Skin epidermis (tissue), 12 donors: ENCODE measurements around the gene SHC1.

Experiments used
- H3K27ac ChIP-seq, 21 experiments: fragments of 200-600 bp; sonication (generic) in 11 of 21; one replicate each; pipeline ENCODE4 v1.5.0; 2020; ENCODE audit warnings: mild to moderate bottlenecking in 3 of 21, inconsistent platforms in 2 of 21, moderate library complexity in 2 of 21
- H3K4me3 ChIP-seq, 7 experiments: fragments of 200-600 bp; sonication (generic) in 2 of 7; one replicate each; pipeline ENCODE4 v1.5.0; 2020; ENCODE audit warnings: inconsistent platforms in 2 of 7, mild to moderate bottlenecking in 2 of 7, moderate library complexity in 1 of 7

Gene SHC1

DNA sequence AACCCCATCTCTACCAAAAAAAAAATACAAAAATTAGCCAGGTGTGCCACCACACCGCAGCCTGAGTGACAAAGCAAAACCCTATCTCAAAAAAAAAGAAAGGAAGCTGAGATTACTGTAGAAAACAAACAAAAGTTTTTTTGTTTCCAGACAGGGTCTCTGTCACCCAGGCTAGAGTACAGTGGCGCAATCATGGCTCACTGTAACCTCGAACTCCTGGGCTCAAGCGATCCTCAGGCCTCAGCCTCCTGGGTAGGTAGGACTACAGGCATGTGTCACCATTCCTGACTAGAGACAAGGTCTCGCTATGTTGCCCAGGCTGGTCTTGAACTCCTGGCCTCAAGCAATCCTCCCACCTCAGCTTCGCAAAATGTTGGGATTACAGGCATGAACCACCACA, 6.2 kb downstream of the SHC1 start:
- Histone ChIP-seq H3K4me3 (no peak overlapping the region), H3K27ac (peak overlapping the region in 3 of 21 experiments; percentile 8 to 98 (median 98))

- Histone ChIP-seq H3K27ac (peak overlapping the region in 5 of 21 experiments; percentile 0 to 100 (median 98)), H3K4me3 (no peak overlapping the region)
These were observed 6.9 kb downstream of the SHC1 start for GRCh38 chr1:154963643-154964042.

DNA sequence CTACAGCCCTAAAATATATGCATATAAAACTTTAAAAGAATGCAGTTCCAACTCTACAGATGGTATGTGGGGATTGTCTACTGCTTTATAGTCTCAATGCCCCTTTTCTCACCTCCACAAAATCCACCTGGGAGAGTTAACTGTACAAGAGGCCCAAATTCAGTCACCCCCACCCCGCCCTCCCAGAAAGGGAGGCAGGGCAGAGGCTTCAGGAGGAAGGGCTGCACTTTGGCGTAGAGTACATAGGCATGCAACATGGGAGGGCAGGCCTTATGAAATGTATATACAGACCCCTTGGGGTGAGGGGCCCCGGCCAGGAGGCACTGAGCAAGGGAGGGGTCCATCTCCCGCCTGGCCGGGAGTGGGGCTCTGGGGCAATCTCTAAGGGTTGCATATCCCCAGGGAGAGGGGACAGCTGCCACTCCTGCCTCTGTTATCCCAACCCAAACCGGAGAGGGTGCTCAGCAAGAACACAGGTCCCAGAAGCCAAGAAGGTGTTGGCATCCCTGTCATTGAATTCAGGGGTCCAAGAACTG, 7.7 kb downstream of the SHC1 start:
- Histone ChIP-seq H3K27ac (peak overlapping the region in 17 of 21 experiments; percentile 31 to 100 (median 99)), H3K4me3 (peak overlapping the region in 3 of 7 experiments; percentile 67 to 76 (median 68))

- Histone ChIP-seq H3K27ac (peak overlapping the region; percentile 90 to 100 (median 98)), H3K4me3 (peak overlapping the region; percentile 67 to 88 (median 69))
These were observed 8.3 kb downstream of the SHC1 start for GRCh38 chr1:154962156-154962749.

DNA sequence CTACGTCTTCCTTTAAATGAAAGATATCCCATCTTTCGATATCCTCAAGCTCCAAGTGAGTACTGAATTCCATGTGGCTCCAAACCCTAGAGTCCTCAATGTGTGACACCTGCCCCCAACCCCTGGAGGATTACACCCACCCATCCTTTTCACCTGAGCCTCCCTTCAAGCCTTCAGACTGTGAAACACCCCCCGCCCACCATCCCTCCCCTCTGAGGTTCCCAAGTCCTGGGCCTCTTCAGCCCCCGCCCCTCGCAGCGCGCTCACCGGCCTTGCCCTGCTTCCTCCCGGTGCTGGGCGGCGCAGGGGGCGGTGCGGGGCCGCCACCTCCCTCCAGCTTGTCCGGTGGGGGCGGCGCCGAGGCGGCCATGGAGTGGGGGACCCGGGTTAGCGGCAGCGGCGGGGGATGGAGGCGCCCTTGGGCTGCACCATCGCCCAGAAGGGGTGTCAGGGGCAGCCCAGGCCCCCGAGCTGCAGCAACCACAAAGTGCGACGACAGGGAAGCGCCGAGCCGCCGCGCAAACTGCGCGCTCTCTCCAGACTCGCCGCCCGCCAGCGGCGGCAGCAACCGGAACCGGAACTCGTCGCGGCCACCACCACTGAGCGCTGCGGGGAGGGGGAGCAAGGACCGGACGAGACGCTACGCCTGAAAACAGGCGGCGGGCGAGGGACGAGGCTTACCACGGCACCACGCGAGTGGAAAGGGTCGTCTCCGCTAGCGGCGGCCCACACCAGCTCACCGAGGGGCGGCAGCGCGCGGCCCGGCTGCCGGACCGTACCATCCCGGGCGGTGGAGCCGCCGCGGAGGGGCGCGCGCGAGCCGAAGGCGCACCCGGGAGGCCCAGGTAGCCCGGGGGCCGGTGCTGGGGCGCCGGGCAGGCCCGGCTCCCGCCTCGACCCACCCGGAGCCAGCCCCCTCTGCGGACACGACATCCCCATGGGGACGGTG, 9.1 kb downstream of the SHC1 start, which contains the start of gene PYGO2:
Gene PYGO2 (minus strand): TSS at position 576 of the 949 bp plus-strand sequence. CDS start 206 bp downstream, at position 370.
- peak within 1 kb of the TSS; percentile 90 to 100 (median 98) for H3K27ac ChIP-seq
- peak within 1 kb of the TSS; percentile 67 to 88 (median 69) for H3K4me3 ChIP-seq

GRCh38 chr1:154960446-154961136, 10.0 kb downstream of the SHC1 start:
- Histone ChIP-seq H3K4me3 (peak overlapping the region; percentile 67 to 88 (median 69)), H3K27ac (peak overlapping the region in 18 of 21 experiments; percentile 90 to 100 (median 98))

DNA sequence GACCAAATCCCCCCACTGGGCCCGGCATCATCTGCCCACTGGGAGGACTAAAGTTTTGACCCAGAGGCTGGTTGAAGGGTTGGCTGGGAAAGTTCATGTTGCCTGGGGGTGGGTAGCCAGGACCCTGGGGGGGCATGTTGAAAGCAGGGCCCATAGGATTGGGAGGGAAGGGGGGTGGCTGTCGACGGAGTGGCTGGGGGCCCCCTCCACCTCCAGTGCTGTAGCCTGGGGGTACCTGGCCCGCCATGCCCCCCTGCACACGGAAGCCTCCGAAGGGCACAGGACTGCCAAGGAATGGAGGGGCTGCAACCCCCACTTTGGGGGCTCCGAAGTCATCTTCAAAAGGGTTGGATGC, 11.1 kb downstream of the SHC1 start:
- Histone ChIP-seq H3K27ac (peak overlapping the region in 2 of 21 experiments; percentile 7 to 19), H3K4me3 (no peak overlapping the region)

DNA sequence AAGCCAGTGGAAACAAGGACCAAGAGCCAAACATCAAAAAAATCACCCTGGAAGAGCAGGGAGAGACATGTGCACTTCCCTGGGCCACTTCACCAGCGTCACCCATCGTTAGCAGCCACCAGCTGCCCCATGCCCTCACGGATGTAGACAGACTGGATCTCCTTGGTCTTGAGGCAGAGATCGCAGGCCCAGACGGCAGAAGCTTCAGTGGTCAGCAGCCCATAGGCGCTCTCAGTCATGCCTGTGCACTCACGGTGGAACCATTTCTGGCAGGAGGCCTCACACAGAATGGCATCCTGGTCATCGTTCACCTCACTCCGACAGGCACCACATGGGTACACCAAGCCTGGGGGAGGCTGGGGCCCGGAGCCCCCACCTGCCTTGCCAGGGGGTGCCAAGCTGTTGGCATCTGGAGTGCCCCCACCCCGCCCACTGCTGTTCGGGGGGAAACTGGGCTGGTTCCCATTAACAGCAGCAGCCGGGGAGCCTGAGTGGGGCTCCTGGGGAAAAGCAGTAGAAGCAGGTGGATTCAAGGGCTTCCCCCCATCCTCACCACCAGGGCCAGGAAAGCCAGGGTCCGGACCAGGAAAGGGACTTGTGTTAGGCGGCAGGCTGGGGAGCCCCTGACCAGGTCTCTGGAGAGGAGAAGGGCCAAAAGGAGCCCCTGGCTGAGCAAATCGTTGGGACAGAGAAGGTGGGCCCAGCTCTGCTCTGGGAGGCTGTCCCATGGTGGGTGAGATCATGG, 11.7 kb downstream of the SHC1 start:
- Histone ChIP-seq H3K27ac (peak overlapping the region in 2 of 21 experiments; percentile 7 to 19), H3K4me3 (no peak overlapping the region)

DNA sequence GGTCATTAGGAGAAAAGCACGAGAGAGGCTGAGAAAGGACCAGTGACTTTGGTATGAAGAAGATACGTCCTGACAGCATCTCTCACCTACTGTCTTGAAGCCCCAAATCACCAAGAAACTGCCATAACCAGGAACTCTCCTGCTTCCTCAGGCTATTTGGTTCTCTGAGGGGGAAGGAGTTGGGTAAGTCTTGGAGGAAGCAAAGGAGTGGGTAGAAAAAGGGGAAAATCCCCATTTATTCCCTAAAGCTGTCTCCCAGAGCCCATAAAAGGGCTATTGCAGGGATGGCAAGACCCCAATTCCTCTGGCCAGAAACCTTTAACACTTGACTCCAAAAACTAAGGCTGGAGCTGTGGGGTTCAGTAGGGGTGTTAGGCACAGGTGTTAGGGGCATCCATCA, 12.5 kb downstream of the SHC1 start:
- Histone ChIP-seq H3K4me3 (no peak overlapping the region), H3K27ac (peak overlapping the region in 1 of 21 experiments; percentile 9)

- H3K4me3 ChIP-seq = no peak overlapping the region
These were observed 13.4 kb downstream of the SHC1 start for GRCh38 chr1:154957091-154957657.

GRCh38 chr1:154956544-154956941, 14.0 kb downstream of the SHC1 start:
- H3K27ac ChIP-seq = peak overlapping the region in 20 of 21 experiments; percentile 15 to 94 (median 79)
- peak overlapping the region; percentile 40 to 51 (median 46) for H3K4me3 ChIP-seq

More at GRCh38 chr1:154957091-154957657, 13.4 kb downstream of the SHC1 start:
- H3K27ac ChIP-seq = peak overlapping the region in 12 of 21 experiments; percentile 27 to 94 (median 83)

DNA sequence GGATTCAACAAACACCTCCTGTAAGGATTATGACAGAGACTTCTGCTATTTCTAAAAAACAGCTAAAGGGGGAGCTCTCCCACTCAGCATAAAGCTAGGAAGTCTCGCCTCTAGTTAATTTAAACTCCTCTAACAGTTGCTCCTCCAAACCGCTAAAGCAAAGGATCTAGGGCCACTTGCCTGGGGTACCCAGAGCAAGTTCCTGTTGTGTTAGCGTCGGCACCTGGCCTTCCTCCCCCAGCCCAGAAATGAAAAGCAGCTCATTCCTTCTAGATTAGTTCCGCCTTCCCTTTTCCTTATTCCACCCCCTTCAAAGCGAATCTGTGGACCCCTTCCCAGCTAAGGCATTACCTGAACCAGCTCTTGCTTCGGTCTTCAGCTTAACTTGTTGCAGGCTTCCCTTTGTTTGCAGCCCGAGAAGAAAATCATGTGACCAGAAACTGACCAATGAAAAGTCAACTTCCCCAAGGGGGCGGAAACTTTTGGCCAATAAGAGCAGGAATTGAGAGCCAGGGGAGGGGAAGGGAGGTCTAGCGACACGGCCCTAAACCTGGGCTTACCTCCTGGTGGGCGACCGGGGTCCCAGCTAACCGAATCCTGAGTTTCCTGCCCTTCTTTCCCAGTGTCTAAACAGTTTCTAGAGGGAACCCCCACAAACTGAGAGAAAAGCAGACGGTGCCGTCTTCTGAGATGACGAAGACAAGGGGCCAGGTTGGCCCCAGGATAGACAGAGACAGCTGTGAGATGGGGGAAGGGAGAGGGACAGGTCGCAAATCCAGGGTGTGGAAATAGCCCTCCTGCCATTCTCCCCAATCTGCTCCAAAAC, 14.6 kb downstream of the SHC1 start, which contains the start of gene PBXIP1:
Gene PBXIP1 (minus strand): TSS at position 382 of the 826 bp plus-strand sequence. CDS start 2,378 bp downstream, outside the sequence.
- Histone ChIP-seq H3K4me3 (peak within 1 kb of the TSS; percentile 40 to 51 (median 46)), H3K27ac (peak within 1 kb of the TSS; percentile 44 to 94 (median 79))

DNA sequence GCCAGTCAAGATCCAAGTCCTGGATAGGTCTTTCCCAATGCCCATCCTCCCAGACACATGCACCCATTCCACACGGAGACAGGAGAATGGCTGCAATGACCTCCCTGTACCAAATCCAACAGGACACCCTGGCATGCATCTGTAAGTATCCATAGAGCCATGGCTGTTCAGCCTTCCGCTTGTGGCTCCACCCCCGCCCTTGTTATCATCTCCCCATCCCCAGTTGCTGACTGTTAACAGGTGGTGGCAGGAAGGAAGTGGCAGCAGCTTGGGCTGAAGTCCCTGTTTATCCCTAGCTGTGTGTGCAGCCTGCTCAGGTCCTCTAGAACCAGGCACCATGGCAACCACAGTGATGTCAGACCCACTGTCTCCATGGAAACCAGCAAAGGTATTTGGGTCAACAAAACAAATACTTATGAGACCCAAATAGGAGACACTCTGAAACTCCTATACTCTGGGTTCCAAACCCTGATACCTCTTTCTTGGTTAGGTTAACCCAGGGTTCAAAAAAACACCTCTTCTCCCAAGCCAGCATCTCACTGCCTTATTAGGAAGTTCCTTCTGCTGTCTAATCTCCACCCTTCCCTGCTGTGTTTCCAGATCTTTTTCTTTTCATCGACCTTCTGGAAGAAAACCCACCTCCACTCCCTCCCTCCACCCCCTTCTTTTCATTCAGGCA, 15.4 kb downstream of the SHC1 start:
- Histone ChIP-seq H3K27ac (peak overlapping the region; percentile 44 to 94 (median 79)), H3K4me3 (peak overlapping the region; percentile 40 to 51 (median 46))

DNA sequence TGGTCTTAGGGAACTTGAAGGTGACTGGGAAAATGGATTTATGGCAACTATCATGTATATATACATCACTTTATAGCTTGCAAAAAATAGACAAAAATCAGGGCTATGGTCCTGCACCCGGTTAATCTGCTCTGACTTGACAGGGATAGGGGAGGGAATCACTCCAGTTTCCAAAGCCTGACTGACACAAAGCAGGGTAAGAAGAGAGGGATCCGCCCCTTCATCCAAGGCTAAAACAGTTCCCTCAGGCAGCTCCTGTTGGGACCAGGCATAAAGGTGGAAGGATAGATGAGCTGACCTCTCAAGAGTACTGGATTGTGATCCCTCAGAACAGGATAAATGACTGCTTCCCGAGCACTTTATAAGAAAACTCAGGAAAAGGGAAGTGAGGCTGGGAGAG, 16.0 kb downstream of the SHC1 start:
- H3K4me3 ChIP-seq = peak overlapping the region in 4 of 7 experiments; percentile 43 to 51 (median 47)
- H3K27ac ChIP-seq = peak overlapping the region in 13 of 21 experiments; percentile 19 to 94 (median 70)

- peak overlapping the region in 9 of 21 experiments; percentile 23 to 94 (median 77) for H3K27ac ChIP-seq
- peak overlapping the region in 2 of 7 experiments; percentile 3 to 46 for H3K4me3 ChIP-seq
These were observed 16.9 kb downstream of the SHC1 start for GRCh38 chr1:154953611-154954038.

DNA sequence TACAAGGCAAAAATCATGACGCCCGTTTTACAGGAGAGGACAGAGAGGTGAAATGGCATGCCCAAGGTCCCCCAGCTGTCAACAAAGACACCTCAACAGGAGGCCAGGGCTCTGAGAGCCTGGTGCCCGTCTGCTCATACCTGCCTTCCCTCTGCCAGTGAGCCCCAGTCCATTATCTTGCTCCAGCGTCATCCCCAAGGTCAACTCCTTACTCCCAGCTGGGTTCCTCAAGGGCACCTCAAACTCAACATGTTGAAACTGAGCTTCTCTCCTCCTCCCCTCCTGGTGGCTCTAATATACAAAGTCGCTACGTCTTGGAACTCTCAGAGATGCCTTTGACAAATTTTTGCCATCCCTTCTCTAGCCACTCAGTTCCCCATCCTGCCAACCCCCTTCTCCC, 17.9 kb downstream of the SHC1 start:
- Histone ChIP-seq H3K4me3 (peak overlapping the region in 3 of 7 experiments; percentile 2 to 22 (median 2)), H3K27ac (peak overlapping the region in 10 of 21 experiments; percentile 6 to 94 (median 70))
